Activated T-cell treated with anti-CD3 and anti-CD28 coated beads for 4 hours (primary cell): ENCODE measurements around the gene RSPH3.
"Not testable (repeated sequence)": the region's sequence is repeated elsewhere in the genome, so short reads cannot be mapped to it uniquely, and the experiment has no call there.

Experiments used
- DNase-seq: peaks from one replicate; pipeline ENCODE4 v3.0.0-alpha.2; 2020

Gene RSPH3

GRCh38 chr6:158999666-159000403 is at the start of gene RSPH3:
TSS of gene RSPH3 (minus strand) at chr6:159000202. CDS start at chr6:158999550, 652 bp downstream.
- peak; percentile 86 for DNase-seq

- no peak for DNase-seq
Observed at GRCh38 chr6:159047891-159048685, 48.1 kb upstream of the RSPH3 start.

- no peak for DNase-seq
Observed at GRCh38 chr6:159045801-159046200, 45.8 kb upstream of the RSPH3 start.

GRCh38 chr6:159044899-159045727 is 45.1 kb upstream of the RSPH3 start, which contains the start of gene TAGAP:
TSS of gene TAGAP (minus strand) at chr6:159044991. CDS start at chr6:159044146, 845 bp downstream.
- peak; percentile 75 for DNase-seq

- DNase-seq, result no peak
Observed at GRCh38 chr6:159043947-159044346, 43.9 kb upstream of the RSPH3 start.

GRCh38 chr6:159043251-159043650 is 43.2 kb upstream of the RSPH3 start:
- no peak for DNase-seq

GRCh38 chr6:159042826-159043181 is 42.8 kb upstream of the RSPH3 start:
- DNase-seq, result no peak

- peak; percentile 55 for DNase-seq
Observed at GRCh38 chr6:159042003-159042825, 42.2 kb upstream of the RSPH3 start.

GRCh38 chr6:159041181-159041580 is 41.2 kb upstream of the RSPH3 start:
- DNase-seq, result no peak

- DNase-seq, result no peak
Observed at GRCh38 chr6:159039885-159040258, 39.9 kb upstream of the RSPH3 start.

- no peak for DNase-seq
Observed at GRCh38 chr6:159038914-159039884, 39.2 kb upstream of the RSPH3 start.

GRCh38 chr6:159038318-159038717 is 38.3 kb upstream of the RSPH3 start:
- not testable (repeated sequence) for DNase-seq

- no peak for DNase-seq
Observed at GRCh38 chr6:159037756-159038290, 37.8 kb upstream of the RSPH3 start.

- no peak for DNase-seq
Observed at GRCh38 chr6:159036673-159037072, 36.7 kb upstream of the RSPH3 start.

GRCh38 chr6:159035891-159036290 is 35.9 kb upstream of the RSPH3 start:
- DNase-seq, result no peak

GRCh38 chr6:159033160-159034049 is 33.4 kb upstream of the RSPH3 start:
- no peak for DNase-seq

- DNase-seq, result no peak
Observed at GRCh38 chr6:159031846-159032245, 31.8 kb upstream of the RSPH3 start.

- DNase-seq, result no peak
Observed at GRCh38 chr6:159030168-159030567, 30.2 kb upstream of the RSPH3 start.

- DNase-seq, result not testable (repeated sequence)
Observed at GRCh38 chr6:159025224-159025623, 25.2 kb upstream of the RSPH3 start.

GRCh38 chr6:159023893-159024292 is 23.9 kb upstream of the RSPH3 start:
- DNase-seq, result no peak
